ENCODE measurements around the gene CALML6. TPM values are rescaled to one million over a fixed set of nuclear protein-coding genes. Genes with fewer than 3 reads are reported as not detected.

The CALML6 gene
- total RNA-seq, 1 experiment from 2014 or later = 1.5 TPM

GRCh38 chr1:1937549-1938275, 22.7 kb downstream of the CALML6 start:
- DNase-seq (ENCODE audit: low read depth, low spot score) (no peak), ATAC-seq (no peak)
- H3K27me3 ChIP-seq (ENCODE audit: control insufficient read depth, insufficient read depth, low read length) = no peaks in the 10 kb centered on the region
- intact Hi-C loops (cut with micrococcal nuclease; ENCODE audit: unreplicated experiment) = no loop called here
- POLR2A ChIA-PET = no interaction called here
- H3K4me3 ChIP-seq (ENCODE audit: low read depth in 2 of 2, low read length in 2 of 2) = no peak overlapping the region
- no peaks in the 10 kb centered on the region for H3K9me3 ChIP-seq (ENCODE audit: control insufficient read depth, insufficient read depth, low read depth, low read length)
- BruUV-seq (replicated peaks) = no TSS peak
- in situ Hi-C loops (cut with HindIII; ENCODE audit: low pct_unique_long_range_greater_than_20kb, low sequenced_read_pairs) = loop anchor here (10.0 kb wide), 1 partner anchor 57 kb away; no protein-coding TSS in a partner anchor
- TF ChIP-seq TCF7L2 (IDR thresholded peaks at IDR 0.05; ENCODE audit: low read depth, low read length) = no peak
- TF ChIP-seq, protein P1, sequence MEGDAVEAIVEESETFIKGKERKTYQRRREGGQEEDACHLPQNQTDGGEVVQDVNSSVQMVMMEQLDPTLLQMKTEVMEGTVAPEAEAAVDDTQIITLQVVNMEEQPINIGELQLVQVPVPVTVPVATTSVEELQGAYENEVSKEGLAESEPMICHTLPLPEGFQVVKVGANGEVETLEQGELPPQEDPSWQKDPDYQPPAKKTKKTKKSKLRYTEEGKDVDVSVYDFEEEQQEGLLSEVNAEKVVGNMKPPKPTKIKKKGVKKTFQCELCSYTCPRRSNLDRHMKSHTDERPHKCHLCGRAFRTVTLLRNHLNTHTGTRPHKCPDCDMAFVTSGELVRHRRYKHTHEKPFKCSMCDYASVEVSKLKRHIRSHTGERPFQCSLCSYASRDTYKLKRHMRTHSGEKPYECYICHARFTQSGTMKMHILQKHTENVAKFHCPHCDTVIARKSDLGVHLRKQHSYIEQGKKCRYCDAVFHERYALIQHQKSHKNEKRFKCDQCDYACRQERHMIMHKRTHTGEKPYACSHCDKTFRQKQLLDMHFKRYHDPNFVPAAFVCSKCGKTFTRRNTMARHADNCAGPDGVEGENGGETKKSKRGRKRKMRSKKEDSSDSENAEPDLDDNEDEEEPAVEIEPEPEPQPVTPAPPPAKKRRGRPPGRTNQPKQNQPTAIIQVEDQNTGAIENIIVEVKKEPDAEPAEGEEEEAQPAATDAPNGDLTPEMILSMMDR (IDR thresholded peaks at IDR 0.05) = no peak
- TF ChIP-seq, protein P2, sequence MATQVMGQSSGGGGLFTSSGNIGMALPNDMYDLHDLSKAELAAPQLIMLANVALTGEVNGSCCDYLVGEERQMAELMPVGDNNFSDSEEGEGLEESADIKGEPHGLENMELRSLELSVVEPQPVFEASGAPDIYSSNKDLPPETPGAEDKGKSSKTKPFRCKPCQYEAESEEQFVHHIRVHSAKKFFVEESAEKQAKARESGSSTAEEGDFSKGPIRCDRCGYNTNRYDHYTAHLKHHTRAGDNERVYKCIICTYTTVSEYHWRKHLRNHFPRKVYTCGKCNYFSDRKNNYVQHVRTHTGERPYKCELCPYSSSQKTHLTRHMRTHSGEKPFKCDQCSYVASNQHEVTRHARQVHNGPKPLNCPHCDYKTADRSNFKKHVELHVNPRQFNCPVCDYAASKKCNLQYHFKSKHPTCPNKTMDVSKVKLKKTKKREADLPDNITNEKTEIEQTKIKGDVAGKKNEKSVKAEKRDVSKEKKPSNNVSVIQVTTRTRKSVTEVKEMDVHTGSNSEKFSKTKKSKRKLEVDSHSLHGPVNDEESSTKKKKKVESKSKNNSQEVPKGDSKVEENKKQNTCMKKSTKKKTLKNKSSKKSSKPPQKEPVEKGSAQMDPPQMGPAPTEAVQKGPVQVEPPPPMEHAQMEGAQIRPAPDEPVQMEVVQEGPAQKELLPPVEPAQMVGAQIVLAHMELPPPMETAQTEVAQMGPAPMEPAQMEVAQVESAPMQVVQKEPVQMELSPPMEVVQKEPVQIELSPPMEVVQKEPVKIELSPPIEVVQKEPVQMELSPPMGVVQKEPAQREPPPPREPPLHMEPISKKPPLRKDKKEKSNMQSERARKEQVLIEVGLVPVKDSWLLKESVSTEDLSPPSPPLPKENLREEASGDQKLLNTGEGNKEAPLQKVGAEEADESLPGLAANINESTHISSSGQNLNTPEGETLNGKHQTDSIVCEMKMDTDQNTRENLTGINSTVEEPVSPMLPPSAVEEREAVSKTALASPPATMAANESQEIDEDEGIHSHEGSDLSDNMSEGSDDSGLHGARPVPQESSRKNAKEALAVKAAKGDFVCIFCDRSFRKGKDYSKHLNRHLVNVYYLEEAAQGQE (IDR thresholded peaks at IDR 0.05; ENCODE audit: insufficient read depth in 1 of 2, low read depth in 2 of 2, low read length in 1 of 2) = no peak
- TF ChIP-seq SIN3A (IDR thresholded peaks at IDR 0.05; ENCODE audit: borderline replicate concordance, insufficient read depth, low read depth, low read length) = no peak
- no peak for TF ChIP-seq POLR2AphosphoS5 (IDR thresholded peaks at IDR 0.05; ENCODE audit: low read depth, low read length)
- no peaks in the 10 kb centered on the region; the same call in 1 of the 2 replicates for H3K4me1 ChIP-seq (ENCODE audit: control insufficient read depth, insufficient read depth, low read length)
- CTCF ChIA-PET = no interaction called here
- no peak overlapping the region for H3K27ac ChIP-seq (ENCODE audit: low read length)
- H3K36me3 ChIP-seq (ENCODE audit: control insufficient read depth, insufficient read depth, low read length) = no peaks in the 10 kb centered on the region

DNA sequence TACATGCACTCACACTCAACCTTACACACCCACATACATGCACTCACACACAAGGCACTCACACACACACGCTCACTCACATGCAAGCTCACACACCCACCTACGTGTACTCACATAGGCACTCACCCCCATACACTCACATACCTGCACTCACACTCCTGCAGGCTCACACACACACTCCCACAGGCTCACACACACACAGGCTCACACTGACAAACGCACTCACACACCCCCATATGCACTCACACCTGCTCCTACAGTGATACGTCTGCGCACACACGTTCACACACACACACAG, 23.2 kb downstream of the CALML6 start:
- TF ChIP-seq, protein P2 (IDR thresholded peaks at IDR 0.05; ENCODE audit: insufficient read depth in 1 of 2, low read depth in 2 of 2, low read length in 1 of 2) = no peak
- no peak for TF ChIP-seq POLR2AphosphoS5 (IDR thresholded peaks at IDR 0.05; ENCODE audit: low read depth, low read length)
- TF ChIP-seq SIN3A (IDR thresholded peaks at IDR 0.05; ENCODE audit: borderline replicate concordance, insufficient read depth, low read depth, low read length) = no peak
- no peak for TF ChIP-seq TCF7L2 (IDR thresholded peaks at IDR 0.05; ENCODE audit: low read depth, low read length)
- TF ChIP-seq, protein P1 (IDR thresholded peaks at IDR 0.05) = no peak
- ATAC-seq (no peak), DNase-seq (ENCODE audit: low read depth, low spot score) (no peak)
- intact Hi-C loops (cut with micrococcal nuclease; ENCODE audit: unreplicated experiment) (no loop called here), in situ Hi-C loops (cut with HindIII; ENCODE audit: low pct_unique_long_range_greater_than_20kb, low sequenced_read_pairs) (loop anchor here (10.0 kb wide), 1 partner anchor 57 kb away; no protein-coding TSS in a partner anchor)
- no peaks in the 10 kb centered on the region for H3K36me3 ChIP-seq (ENCODE audit: control insufficient read depth, insufficient read depth, low read length)
- ChIA-PET CTCF (no interaction called here), POLR2A (no interaction called here)
- no peaks in the 10 kb centered on the region; the same call in 1 of the 2 replicates for H3K4me1 ChIP-seq (ENCODE audit: control insufficient read depth, insufficient read depth, low read length)
- H3K9me3 ChIP-seq (ENCODE audit: control insufficient read depth, insufficient read depth, low read depth, low read length) = no peaks in the 10 kb centered on the region
- BruUV-seq (replicated peaks) = no TSS peak
- no peak overlapping the region for H3K4me3 ChIP-seq (ENCODE audit: low read depth in 2 of 2, low read length in 2 of 2)
- no peaks in the 10 kb centered on the region for H3K27me3 ChIP-seq (ENCODE audit: control insufficient read depth, insufficient read depth, low read length)
- no peak overlapping the region for H3K27ac ChIP-seq (ENCODE audit: low read length)
